ENCODE measurements around the gene EIF4G3.

GRCh38 chr1:21089731-21090130, 87.0 kb downstream of the EIF4G3 start:
- no peak for TF ChIP-seq CTCF (IDR thresholded peaks at IDR 0.05; ENCODE audit: low read length)
- TF ChIP-seq EZH2 (optimal IDR thresholded peaks at IDR 0.05; ENCODE audit: low read depth, low read length), result no peak
